Measurements from ENCODE around the gene PLCL2.

PLCL2 gene

GRCh38 chr3:16884748-16885592 lies at the start of gene PLCL2:
Gene PLCL2, plus strand, starts transcription at chr3:16884955. Its CDS starts 85 bp downstream, at chr3:16885040.
- TF ChIP-seq CTCF (IDR thresholded peaks at IDR 0.05; ENCODE audit: low read length, missing control alignments), result no peak
- DNase-seq (ENCODE audit: low read depth), result peak; percentile 50
- H3K4me3 ChIP-seq (replicated peaks; ENCODE audit: low read depth, low read length), result peak within 1 kb of the TSS; percentile 77

GRCh38 chr3:16836505-16837237 lies 48.1 kb upstream of the PLCL2 start:
- TF ChIP-seq CTCF (IDR thresholded peaks at IDR 0.05; ENCODE audit: low read length, missing control alignments), result no peak
- H3K4me3 ChIP-seq (replicated peaks; ENCODE audit: low read depth, low read length), result no peak overlapping the region
- DNase-seq (ENCODE audit: low read depth), result no peak

GRCh38 chr3:16837602-16838001 lies 47.2 kb upstream of the PLCL2 start:
- TF ChIP-seq CTCF (IDR thresholded peaks at IDR 0.05; ENCODE audit: low read length, missing control alignments), result no peak
- no peak for DNase-seq (ENCODE audit: low read depth)

GRCh38 chr3:16838561-16838960 lies 46.2 kb upstream of the PLCL2 start:
- no peak overlapping the region for H3K4me3 ChIP-seq (replicated peaks; ENCODE audit: low read depth, low read length)
- no peak for DNase-seq (ENCODE audit: low read depth)
- TF ChIP-seq CTCF (IDR thresholded peaks at IDR 0.05; ENCODE audit: low read length, missing control alignments), result no peak

More at GRCh38 chr3:16837602-16838001, 47.2 kb upstream of the PLCL2 start:
- H3K4me3 ChIP-seq (replicated peaks; ENCODE audit: low read depth, low read length), result no peak overlapping the region

GRCh38 chr3:16839271-16840100 lies 45.3 kb upstream of the PLCL2 start:
- TF ChIP-seq CTCF (IDR thresholded peaks at IDR 0.05; ENCODE audit: low read length, missing control alignments), result no peak
- DNase-seq (ENCODE audit: low read depth), result no peak
- H3K4me3 ChIP-seq (replicated peaks; ENCODE audit: low read depth, low read length), result no peak overlapping the region

GRCh38 chr3:16840101-16840424 lies 44.7 kb upstream of the PLCL2 start:
- DNase-seq (ENCODE audit: low read depth), result no peak
- no peak overlapping the region for H3K4me3 ChIP-seq (replicated peaks; ENCODE audit: low read depth, low read length)
- no peak for TF ChIP-seq CTCF (IDR thresholded peaks at IDR 0.05; ENCODE audit: low read length, missing control alignments)
